Measurements from ENCODE around the gene C1S. TPM values are rescaled to one million over a fixed set of nuclear protein-coding genes. Genes with fewer than 3 reads are reported as not detected.

C1S gene
- total RNA-seq, 2 donors from 2014 or later = 13.4 to 14.3 TPM

DNA sequence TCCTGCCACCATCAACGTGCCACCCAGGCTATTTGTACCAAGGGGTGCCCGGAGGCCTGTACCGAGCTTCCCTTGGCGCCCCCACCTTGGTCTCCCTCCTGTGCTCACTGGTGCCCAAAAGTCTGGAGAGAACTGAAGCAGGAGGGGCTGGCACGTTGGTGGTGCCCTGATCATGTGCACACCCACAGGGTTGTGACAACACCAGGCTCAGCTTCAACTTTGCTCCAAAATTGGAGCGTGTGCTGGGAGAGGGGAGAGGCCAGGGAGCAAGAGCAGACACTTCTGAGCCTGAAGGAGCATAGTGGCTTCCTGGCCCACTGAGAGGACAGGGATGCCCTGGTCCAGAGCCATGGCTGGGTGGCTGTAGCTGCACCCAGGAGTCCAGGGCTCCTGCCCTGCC lies 29.2 kb upstream of the C1S start:
- WGBS, 2 experiments (ENCODE audit: insufficient coverage in 1 of 2, insufficient read length in 1 of 2) = 75 to 90% methylated on average over 3 to 6 of the region's 6 CpGs
- no peaks in the 10 kb centered on the region for H3K9me3 ChIP-seq (ENCODE audit: control insufficient read depth, low read length)
- H3K4me3 ChIP-seq (ENCODE audit: low read length) = no peak overlapping the region
- no peaks in the 10 kb centered on the region for H3K4me1 ChIP-seq (ENCODE audit: control insufficient read depth, insufficient read depth, low read length)
- no peaks in the 10 kb centered on the region for H3K27me3 ChIP-seq (ENCODE audit: control insufficient read depth, insufficient read depth, low read length, poor library complexity, severe bottlenecking)
- no peak overlapping the region for H3K4me3 Mint-ChIP-seq
- no peaks in the 10 kb centered on the region for H3K4me1 Mint-ChIP-seq
- no peak overlapping the region for H3K27ac ChIP-seq (ENCODE audit: low read depth, low read length)
- TF ChIP-seq, protein P1, sequence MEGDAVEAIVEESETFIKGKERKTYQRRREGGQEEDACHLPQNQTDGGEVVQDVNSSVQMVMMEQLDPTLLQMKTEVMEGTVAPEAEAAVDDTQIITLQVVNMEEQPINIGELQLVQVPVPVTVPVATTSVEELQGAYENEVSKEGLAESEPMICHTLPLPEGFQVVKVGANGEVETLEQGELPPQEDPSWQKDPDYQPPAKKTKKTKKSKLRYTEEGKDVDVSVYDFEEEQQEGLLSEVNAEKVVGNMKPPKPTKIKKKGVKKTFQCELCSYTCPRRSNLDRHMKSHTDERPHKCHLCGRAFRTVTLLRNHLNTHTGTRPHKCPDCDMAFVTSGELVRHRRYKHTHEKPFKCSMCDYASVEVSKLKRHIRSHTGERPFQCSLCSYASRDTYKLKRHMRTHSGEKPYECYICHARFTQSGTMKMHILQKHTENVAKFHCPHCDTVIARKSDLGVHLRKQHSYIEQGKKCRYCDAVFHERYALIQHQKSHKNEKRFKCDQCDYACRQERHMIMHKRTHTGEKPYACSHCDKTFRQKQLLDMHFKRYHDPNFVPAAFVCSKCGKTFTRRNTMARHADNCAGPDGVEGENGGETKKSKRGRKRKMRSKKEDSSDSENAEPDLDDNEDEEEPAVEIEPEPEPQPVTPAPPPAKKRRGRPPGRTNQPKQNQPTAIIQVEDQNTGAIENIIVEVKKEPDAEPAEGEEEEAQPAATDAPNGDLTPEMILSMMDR (conservative IDR thresholded peaks at IDR 0.05) = no peak
- H3K36me3 ChIP-seq (ENCODE audit: control insufficient read depth, insufficient read depth, low read length) = no peaks in the 10 kb centered on the region
- no peaks in the 10 kb centered on the region for H3K36me3 Mint-ChIP-seq (ENCODE audit: low read depth)
- H3K27ac Mint-ChIP-seq = no peak overlapping the region
- DNase-seq = no peak
- H3K27me3 Mint-ChIP-seq (ENCODE audit: insufficient read depth) = peaks cover 8% of the 10 kb centered on the region
- no peaks in the 10 kb centered on the region for H3K9me3 Mint-ChIP-seq
- H3K9ac ChIP-seq (ENCODE audit: extremely low read depth, low read length, poor library complexity, severe bottlenecking) = no peak overlapping the region

DNA sequence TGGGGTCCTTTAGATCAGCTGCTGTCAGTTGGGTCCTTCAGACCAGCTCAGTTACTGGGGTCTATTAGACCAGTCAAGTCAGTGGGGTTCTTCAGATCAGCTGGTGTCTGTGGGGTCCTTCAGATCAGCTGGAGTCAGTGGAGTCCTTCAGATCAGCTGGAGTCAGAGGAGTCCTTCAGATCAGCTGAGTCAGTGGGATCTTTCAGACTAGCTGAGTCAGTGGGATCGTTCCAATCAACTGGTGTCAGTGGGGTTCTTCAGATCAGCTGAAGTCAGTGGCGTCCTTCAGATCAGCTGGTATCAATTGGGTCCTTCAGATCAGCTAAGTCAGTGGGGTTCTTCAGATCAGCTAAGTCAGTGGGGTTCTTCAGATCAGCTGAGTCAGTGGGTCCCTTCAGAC lies 27.5 kb upstream of the C1S start:
- Histone ChIP-seq H3K4me3 (ENCODE audit: low read length) (no peak overlapping the region), H3K4me1 (ENCODE audit: control insufficient read depth, insufficient read depth, low read length) (no peaks in the 10 kb centered on the region), H3K9me3 (ENCODE audit: control insufficient read depth, low read length) (no peaks in the 10 kb centered on the region), H3K27ac (ENCODE audit: low read depth, low read length) (no peak overlapping the region), H3K9ac (ENCODE audit: extremely low read depth, low read length, poor library complexity, severe bottlenecking) (no peak overlapping the region), H3K27me3 (ENCODE audit: control insufficient read depth, insufficient read depth, low read length, poor library complexity, severe bottlenecking) (no peaks in the 10 kb centered on the region), H3K36me3 (ENCODE audit: control insufficient read depth, insufficient read depth, low read length) (no peaks in the 10 kb centered on the region)
- Mint-ChIP-seq H3K36me3 (ENCODE audit: low read depth) (no peaks in the 10 kb centered on the region), H3K27ac (no peak overlapping the region), H3K27me3 (ENCODE audit: insufficient read depth) (peaks cover 4% of the 10 kb centered on the region), H3K4me3 (no peak overlapping the region), H3K9me3 (peaks cover 3% of the 10 kb centered on the region), H3K4me1 (no peaks in the 10 kb centered on the region)
- DNase-seq = no peak
- WGBS, 2 experiments (ENCODE audit: insufficient coverage in 1 of 2, insufficient read length in 1 of 2) = 93 to 94% methylated on average over 2 of the region's 2 CpGs
- TF ChIP-seq, protein P1 (conservative IDR thresholded peaks at IDR 0.05) = no peak

DNA sequence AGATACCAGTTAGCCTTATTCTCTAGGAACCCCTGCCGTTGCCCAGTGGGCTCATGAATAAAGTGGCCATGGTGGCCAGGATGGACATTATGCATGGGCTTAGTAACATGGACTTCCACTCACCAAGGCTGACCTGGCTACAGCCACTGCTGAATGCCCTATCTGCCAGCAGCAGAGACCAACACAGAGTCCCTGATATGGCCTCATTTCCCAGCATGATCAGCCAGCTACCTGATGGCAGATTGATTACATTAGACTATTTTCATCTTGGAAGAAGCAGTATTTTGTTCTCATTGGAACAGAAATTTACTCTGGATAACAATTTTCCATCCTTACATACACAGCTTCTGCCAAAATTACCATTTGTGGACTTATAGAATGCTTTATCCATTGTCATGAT lies 26.1 kb upstream of the C1S start:
- Histone ChIP-seq H3K27me3 (ENCODE audit: control insufficient read depth, insufficient read depth, low read length, poor library complexity, severe bottlenecking) (no peaks in the 10 kb centered on the region), H3K9ac (ENCODE audit: extremely low read depth, low read length, poor library complexity, severe bottlenecking) (no peak overlapping the region), H3K4me1 (ENCODE audit: control insufficient read depth, insufficient read depth, low read length) (no peaks in the 10 kb centered on the region), H3K36me3 (ENCODE audit: control insufficient read depth, insufficient read depth, low read length) (no peaks in the 10 kb centered on the region), H3K4me3 (ENCODE audit: low read length) (no peak overlapping the region), H3K27ac (ENCODE audit: low read depth, low read length) (no peak overlapping the region), H3K9me3 (ENCODE audit: control insufficient read depth, low read length) (no peaks in the 10 kb centered on the region)
- DNase-seq = no peak
- TF ChIP-seq, protein P1 (conservative IDR thresholded peaks at IDR 0.05) = no peak
- 82 to 100% methylated on average over 1 of the region's 1 CpG for WGBS, 2 experiments (ENCODE audit: insufficient coverage in 1 of 2, insufficient read length in 1 of 2)
- Mint-ChIP-seq H3K36me3 (ENCODE audit: low read depth) (no peaks in the 10 kb centered on the region), H3K27me3 (ENCODE audit: insufficient read depth) (peaks cover 4% of the 10 kb centered on the region), H3K9me3 (peaks cover 9% of the 10 kb centered on the region), H3K4me3 (no peak overlapping the region), H3K4me1 (no peaks in the 10 kb centered on the region), H3K27ac (no peak overlapping the region)

Measured in endodermal cell (in vitro differentiated cells).